Psoas muscle (tissue), 8 donors: Measurements from ENCODE around the gene MS4A3. TPM values are rescaled to one million over a fixed set of nuclear protein-coding genes. Genes with fewer than 3 reads are reported as not detected.
"Not testable (repeated sequence)": the region's sequence is repeated elsewhere in the genome, so short reads cannot be mapped to it uniquely, and the experiment has no call there.

ENCODE experiments used
- ATAC-seq, 4 donors: fragments of 200-7000 bp; cut with Tn5 transposase; one replicate each; pipeline ENCODE4 v1.9.1; 2020; ENCODE audit warnings: moderate library complexity in 3 of 4, mild to moderate bottlenecking in 2 of 4
- DNase-seq, 2 donors: peaks; one replicate each; pipeline ENCODE4 v3.0.0-alpha.2; 2020
- H3K27ac ChIP-seq: fragments of 200-600 bp; one replicate; pipeline ENCODE4 v1.8.0; 2022
- H3K27me3 ChIP-seq, 3 donors: fragments of 200-600 bp in 1 of 3; one replicate each; pipeline versions ENCODE4 v1.6.1 to v1.8.0; 2013 to 2022; ENCODE audit warnings: low read length in 2 of 3, mild to moderate bottlenecking in 2 of 3, moderate library complexity in 1 of 3; ENCODE audit not compliant: insufficient read depth in 3 of 3
- H3K36me3 ChIP-seq, 2 donors: fragments of 200-600 bp in 1 of 2; one replicate each; pipeline versions ENCODE4 v1.6.1 to v1.8.0; 2013 to 2022; ENCODE audit warnings: low read depth in 1 of 2, mild to moderate bottlenecking in 1 of 2, moderate library complexity in 1 of 2; ENCODE audit not compliant: insufficient read depth in 1 of 2
- H3K4me1 ChIP-seq: fragments of 200-600 bp; one replicate; pipeline ENCODE4 v1.8.0; 2022
- H3K4me3 ChIP-seq: fragments of 200-600 bp; one replicate; pipeline ENCODE4 v1.8.0; 2022; ENCODE audit warnings: mild to moderate bottlenecking
- H3K9me3 ChIP-seq: fragments of 200-600 bp; one replicate; pipeline ENCODE4 v1.8.0; 2022
- WGBS, 3 donors: extraction: QIAGEN DNeasy Blood & Tissue Kit; methylation state at CpG; one replicate each; pipeline versions ENCODE4 v1.1.6 to v1.1.7; 2013; 5-methylcytosine and 5-hydroxymethylcytosine counted together
- intact Hi-C, 2 donors: fragments of 100-400 bp; cut with DNase I; formaldehyde crosslinking; loops; one replicate each; pipeline versions ENCODE4 v1.11.0 to v1.14.2; 2022
- polyA plus RNA-seq, 3 donors: library from polyadenylated mRNA; stranded (reverse); fragments of 200-250 nt; gene quantifications; one replicate each; pipeline ENCODE4 v1.2.3, GENCODE V29; 2013
- total RNA-seq, 4 donors: library from RNA; stranded (reverse); fragmentation: NEBNext Ultra II Directional in 2 of 4; extraction: Animal tissue kit (Norgen Biotek cat#: 25700) in 2 of 4; gene quantifications; one replicate each; pipeline versions ENCODE4 v1.2.1 to v1.2.4, GENCODE V29; 2021 to 2023
- TF ChIP-seq, protein P1 (sequence below): fragments of 200-600 bp; IDR thresholded peaks from one replicate; pipeline ENCODE4 v1.8.0; 2022; ENCODE audit warnings: antibody characterized with exemption
- donor health status: healthy with polysubstance abuse.
- donor health status: DM: no; HTN: no; CAD: no; lungs with moderate emphysema.
- donor health status: Bipolar disorder and iron deficiency.
- donor health status: healthy.
- donor health status: DM: yes; HTN: yes; CAD: no.
- donor health status: DM: no; HTN: no; CAD: no.
- donor health status: DM: no; HTN: no; CAD: no.
- donor health status: DM: yes; HTN: yes; CAD: no.

The MS4A3 gene
- total and polyA plus RNA-seq, 7 donors: 0.03 TPM; not detected in 6

DNA sequence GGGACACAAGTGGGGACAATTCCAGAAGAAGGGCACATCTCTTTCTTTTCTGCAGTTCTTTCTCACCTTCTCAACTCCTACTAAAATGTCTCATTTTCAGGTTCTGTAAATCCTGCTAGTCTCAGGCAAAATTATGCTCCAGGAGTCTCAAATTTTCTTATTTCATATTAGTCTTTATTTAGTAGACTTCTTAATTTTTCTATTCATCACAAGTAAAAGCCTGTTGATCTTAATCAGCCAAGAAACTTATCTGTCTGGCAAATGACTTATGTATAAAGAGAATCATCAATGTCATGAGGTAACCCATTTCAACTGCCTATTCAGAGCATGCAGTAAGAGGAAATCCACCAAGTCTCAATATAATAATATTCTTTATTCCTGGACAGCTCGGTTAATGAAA lies 31.9 kb downstream of the MS4A3 start, which contains the start of gene MS4A2:
MS4A2 (plus strand) TSS at position 301 of the 400 bp plus-strand sequence. CDS start 102 bp downstream, outside the sequence.
- intact Hi-C loops: no loop called here
- Histone ChIP-seq H3K4me3 (no peak within 1 kb of the TSS), H3K36me3 (no peaks in the 10 kb centered on the region), H3K27me3 (no peaks in the 10 kb centered on the region), H3K4me1 (no peaks in the 10 kb centered on the region), H3K9me3 (no peaks in the 10 kb centered on the region), H3K27ac (no peak within 1 kb of the TSS)
- DNase-seq (no peak), ATAC-seq (no peak)
- TF ChIP-seq, protein P1, sequence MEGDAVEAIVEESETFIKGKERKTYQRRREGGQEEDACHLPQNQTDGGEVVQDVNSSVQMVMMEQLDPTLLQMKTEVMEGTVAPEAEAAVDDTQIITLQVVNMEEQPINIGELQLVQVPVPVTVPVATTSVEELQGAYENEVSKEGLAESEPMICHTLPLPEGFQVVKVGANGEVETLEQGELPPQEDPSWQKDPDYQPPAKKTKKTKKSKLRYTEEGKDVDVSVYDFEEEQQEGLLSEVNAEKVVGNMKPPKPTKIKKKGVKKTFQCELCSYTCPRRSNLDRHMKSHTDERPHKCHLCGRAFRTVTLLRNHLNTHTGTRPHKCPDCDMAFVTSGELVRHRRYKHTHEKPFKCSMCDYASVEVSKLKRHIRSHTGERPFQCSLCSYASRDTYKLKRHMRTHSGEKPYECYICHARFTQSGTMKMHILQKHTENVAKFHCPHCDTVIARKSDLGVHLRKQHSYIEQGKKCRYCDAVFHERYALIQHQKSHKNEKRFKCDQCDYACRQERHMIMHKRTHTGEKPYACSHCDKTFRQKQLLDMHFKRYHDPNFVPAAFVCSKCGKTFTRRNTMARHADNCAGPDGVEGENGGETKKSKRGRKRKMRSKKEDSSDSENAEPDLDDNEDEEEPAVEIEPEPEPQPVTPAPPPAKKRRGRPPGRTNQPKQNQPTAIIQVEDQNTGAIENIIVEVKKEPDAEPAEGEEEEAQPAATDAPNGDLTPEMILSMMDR: no peak
- 81 to 87% (median 85%) methylated on average over 1 of the region's 1 CpG for WGBS, 3 donors

DNA sequence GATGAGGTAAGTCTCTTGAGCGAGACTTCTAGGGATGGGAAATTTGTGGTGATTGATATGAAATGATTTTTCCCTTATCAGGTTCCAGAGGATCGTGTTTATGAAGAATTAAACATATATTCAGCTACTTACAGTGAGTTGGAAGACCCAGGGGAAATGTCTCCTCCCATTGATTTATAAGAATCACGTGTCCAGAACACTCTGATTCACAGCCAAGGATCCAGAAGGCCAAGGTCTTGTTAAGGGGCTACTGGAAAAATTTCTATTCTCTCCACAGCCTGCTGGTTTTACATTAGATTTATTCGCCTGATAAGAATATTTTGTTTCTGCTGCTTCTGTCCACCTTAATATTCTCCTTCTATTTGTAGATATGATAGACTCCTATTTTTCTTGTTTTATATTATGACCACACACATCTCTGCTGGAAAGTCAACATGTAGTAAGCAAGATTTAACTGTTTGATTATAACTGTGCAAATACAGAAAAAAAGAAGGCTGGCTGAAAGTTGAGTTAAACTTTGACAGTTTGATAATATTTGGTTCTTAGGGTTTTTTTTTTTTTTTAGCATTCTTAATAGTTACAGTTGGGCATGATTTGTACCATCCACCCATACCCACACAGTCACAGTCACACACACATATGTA lies 39.1 kb downstream of the MS4A3 start:
- TF ChIP-seq, protein P1: no peak
- Histone ChIP-seq H3K4me3 (no peak overlapping the region), H3K36me3 (no peaks in the 10 kb centered on the region), H3K9me3 (no peaks in the 10 kb centered on the region), H3K27ac (no peak overlapping the region), H3K27me3 (no peaks in the 10 kb centered on the region), H3K4me1 (no peaks in the 10 kb centered on the region)
- intact Hi-C loops: no loop called here
- ATAC-seq (no peak), DNase-seq (no peak)
- 59 to 60% (median 60%) methylated on average over 4 of the region's 4 CpGs for WGBS, 3 donors

DNA sequence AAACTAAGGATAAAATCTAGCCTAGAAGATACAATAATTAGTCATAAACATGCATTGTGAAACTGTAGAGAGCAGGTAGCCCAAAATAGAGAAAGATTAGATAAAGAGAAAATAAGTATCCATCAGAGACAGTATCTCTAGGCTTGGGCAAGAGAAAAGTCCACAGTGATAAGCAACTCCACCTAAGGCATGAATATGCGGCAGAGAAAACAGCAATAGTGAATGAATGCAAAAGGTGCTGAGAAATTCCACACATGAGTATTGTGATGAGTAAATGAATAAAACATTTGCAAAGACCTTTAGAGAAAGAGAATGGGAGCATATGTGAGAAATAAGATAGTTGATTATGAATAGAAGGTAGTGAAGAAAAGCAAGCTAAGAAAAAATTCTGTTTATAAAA lies 40.7 kb downstream of the MS4A3 start:
- Histone ChIP-seq H3K27me3 (no peaks in the 10 kb centered on the region), H3K4me3 (no peak overlapping the region), H3K9me3 (no peaks in the 10 kb centered on the region), H3K27ac (no peak overlapping the region), H3K4me1 (no peaks in the 10 kb centered on the region), H3K36me3 (no peaks in the 10 kb centered on the region)
- ATAC-seq: no peak
- TF ChIP-seq, protein P1: no peak
- WGBS, 3 donors: 94 to 100% (median 97%) methylated on average over 1 of the region's 1 CpG
- no peak for DNase-seq
- intact Hi-C loops: no loop called here

DNA sequence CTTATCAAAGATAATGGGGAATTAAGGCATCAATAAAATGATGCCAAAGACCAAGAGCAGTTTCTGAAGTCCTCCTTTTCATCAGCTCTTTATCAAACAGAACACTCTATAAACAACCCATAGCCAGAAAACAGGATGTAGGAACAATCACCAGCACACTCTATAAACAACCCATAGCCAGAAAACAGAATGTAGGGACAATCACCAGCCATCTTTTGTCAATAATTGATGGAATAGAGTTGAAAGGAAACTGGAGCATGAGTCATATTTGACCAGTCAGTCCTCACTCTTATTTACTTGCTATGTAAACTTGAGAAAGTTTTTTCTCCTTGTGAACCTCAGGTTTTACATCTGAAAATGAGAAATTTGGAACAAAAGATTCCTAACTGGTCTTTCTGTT lies 42.0 kb downstream of the MS4A3 start:
- ATAC-seq (no peak), DNase-seq (no peak)
- Histone ChIP-seq H3K4me3 (no peak overlapping the region), H3K9me3 (no peaks in the 10 kb centered on the region), H3K36me3 (no peaks in the 10 kb centered on the region), H3K27ac (no peak overlapping the region), H3K4me1 (no peaks in the 10 kb centered on the region), H3K27me3 (no peaks in the 10 kb centered on the region)
- intact Hi-C loops: no loop called here
- TF ChIP-seq, protein P1: no peak

DNA sequence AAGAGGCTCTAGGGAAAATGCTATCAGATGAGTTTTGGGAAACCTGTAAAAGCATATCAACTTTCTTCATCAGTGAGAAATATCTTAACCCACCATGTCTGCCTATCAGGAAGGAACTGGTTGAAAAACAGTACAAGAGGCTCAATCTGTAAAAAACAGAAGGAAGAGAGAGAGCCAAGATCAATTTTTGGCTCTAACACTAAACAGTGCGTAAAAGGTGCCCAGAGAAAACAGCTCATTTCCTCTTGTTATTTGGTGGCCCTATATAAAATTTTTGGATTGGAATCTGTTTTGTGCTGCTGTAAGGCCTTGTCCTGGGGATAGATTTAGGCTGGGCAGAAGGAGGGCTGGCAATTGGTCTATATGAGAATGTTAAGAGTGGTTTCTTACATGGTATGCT lies 44.1 kb downstream of the MS4A3 start:
- Histone ChIP-seq H3K9me3 (no peaks in the 10 kb centered on the region), H3K27me3 (no peaks in the 10 kb centered on the region)
- WGBS, 3 donors: 78 to 83% (median 79%) methylated on average over 1 of the region's 1 CpG

DNA sequence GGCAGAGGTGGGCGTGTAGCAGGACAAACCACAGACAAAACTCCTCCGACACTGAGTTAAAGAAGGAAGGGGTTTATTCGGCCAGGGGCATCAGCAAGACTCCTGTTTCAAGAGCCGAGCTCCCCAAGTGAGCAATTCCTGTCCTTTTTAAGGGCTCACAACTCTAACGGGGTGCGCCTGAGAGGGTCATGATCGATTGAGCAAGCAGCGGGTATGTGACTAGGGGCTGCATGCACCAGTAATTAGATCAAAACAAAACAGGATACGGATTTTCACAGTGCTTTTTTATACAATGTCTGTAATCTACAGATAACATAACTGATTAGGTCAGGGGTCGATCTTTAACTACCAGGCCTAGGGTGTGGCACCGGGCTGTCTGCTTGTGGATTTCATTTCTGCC lies 44.9 kb downstream of the MS4A3 start:
- H3K27me3 ChIP-seq, H3K9me3 ChIP-seq, H3K27ac ChIP-seq, H3K4me1 ChIP-seq, ATAC-seq, DNase-seq, H3K4me3 ChIP-seq, intact Hi-C loops, H3K36me3 ChIP-seq: not testable (repeated sequence)
- 80 to 87% (median 85%) methylated on average over 11 of the region's 11 CpGs for WGBS, 3 donors

More for the DNA sequence above, 44.1 kb downstream of the MS4A3 start:
- no peak for DNase-seq
- H3K36me3 ChIP-seq: no peaks in the 10 kb centered on the region
- no peak for ATAC-seq
- TF ChIP-seq, protein P1: no peak
- H3K27ac ChIP-seq: no peak overlapping the region
- H3K4me3 ChIP-seq: no peak overlapping the region
- intact Hi-C loops: no loop called here
- no peaks in the 10 kb centered on the region for H3K4me1 ChIP-seq

DNA sequence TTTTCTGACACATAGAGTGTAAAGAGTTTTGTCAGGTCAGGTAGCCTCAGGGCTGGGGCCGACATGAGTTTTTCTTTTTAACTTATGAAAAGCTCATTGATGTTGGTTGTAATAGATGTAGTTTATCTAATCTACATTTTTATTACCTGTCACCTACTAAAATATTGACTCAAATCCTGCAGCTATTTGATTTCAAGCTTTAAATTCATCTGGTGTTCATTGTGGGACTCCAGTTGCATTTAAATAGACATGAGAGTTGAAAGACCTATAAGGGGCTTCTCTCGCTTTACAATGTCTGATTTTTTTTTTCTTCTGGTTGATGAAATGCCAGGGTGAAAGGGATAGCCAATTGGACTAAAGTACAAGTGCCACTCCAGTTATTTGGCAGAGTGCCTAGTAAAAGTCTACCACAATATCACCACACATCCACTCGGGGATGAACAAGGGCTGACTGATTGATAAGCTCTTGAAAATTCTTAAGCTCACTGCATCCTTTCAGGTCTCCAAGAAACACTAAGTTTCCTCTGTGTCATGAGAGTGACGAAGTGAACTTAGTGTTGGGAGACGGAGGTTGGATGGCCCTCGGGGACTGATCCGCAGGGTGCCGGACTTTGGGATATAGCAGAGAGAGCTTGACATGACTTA lies 48.1 kb downstream of the MS4A3 start:
- H3K27ac ChIP-seq, H3K36me3 ChIP-seq, DNase-seq, H3K9me3 ChIP-seq, H3K4me3 ChIP-seq, H3K4me1 ChIP-seq, intact Hi-C loops, ATAC-seq, H3K27me3 ChIP-seq: not testable (repeated sequence)
- WGBS, 3 donors: 78 to 83% (median 81%) methylated on average over 8 of the region's 8 CpGs
